Spleen (tissue), 7 donors: ENCODE data around the gene CIB4.

Experiments
- CTCF ChIP-seq, 11 experiments: fragments of 200-600 bp in 7 of 11; fragments of 450-650 bp in 4 of 11; sonication (generic) in 4 of 11; IDR thresholded peaks in 8 of 11; conservative IDR thresholded peaks in 3 of 11; 1 replicate in 7 of 11; 2 replicates in 4 of 11; pipeline versions ENCODE4 v1.4.0 to v1.8.0; 2016 to 2021; ENCODE audit warnings: antibody characterized with exemption in 11 of 11, inconsistent platforms in 4 of 11, mild to moderate bottlenecking in 1 of 11
- POLR2AphosphoS5 ChIP-seq, 3 donors: sonication (generic); formaldehyde crosslinking; IDR thresholded peaks; one replicate each; pipeline ENCODE4 v1.5.1; 2017; ENCODE audit warnings: antibody characterized with exemption in 3 of 3
- donor health status: DM: no; HTN: no; CAD: no; lungs with moderate emphysema.
- donor health status: DM: no; HTN: no; CAD: no.
- donor health status: DM: no; HTN: no; CAD: no.

GRCh38 chr2:26588576-26588975, 52.6 kb downstream of the CIB4 start:
- no peak for TF ChIP-seq POLR2AphosphoS5 (IDR thresholded peaks at IDR 0.05)
- no peak for TF ChIP-seq CTCF (IDR thresholded peaks at IDR 0.05 in 8 of 11, conservative IDR thresholded peaks at IDR 0.05 in 3 of 11)
